NCI-H774 (cell line): ENCODE results near the gene LMX1A.
A peak's percentile ranks its signal among the peaks of the same experiment; 100 is the strongest.

Experiments used
- DNase-seq: peaks from one replicate; lab custom pipeline; 2025; lab: John Stamatoyannopoulos, UW

LMX1A gene

DNA sequence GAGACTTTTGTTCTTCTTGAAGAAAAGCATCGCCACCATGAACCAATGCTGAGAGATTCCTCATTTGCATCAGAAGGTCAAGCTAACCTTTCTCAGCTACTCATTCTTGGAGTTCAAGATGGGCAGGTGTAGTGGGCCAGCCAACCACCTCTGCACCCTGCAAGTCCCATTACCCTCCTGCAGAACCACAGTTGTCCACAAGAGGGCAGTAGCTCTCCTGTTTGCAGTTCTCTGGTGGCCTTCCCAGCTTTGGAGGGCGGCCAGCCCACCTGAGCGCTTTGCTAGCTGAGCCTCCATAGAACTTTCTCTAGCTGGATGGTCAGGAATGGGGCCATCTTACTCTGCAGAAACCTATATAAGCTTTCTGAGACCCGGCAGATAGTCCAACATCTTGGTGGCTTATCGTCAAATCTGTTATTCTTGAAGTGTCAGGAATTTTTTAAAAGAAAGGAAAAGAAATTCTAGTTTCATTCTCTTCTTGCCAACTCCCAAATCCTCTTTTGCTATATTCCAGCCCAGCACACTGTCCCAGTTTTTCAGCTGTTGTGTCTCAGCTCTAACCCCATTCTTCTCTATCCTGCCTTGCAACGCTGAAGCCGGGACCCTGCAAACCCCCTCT, 11.0 kb upstream of the LMX1A start:
- DNase-seq, result peak; percentile 63

- no peak for DNase-seq
These were observed 8.8 kb upstream of the LMX1A start for GRCh38 chr1:165365341-165365740.

DNA sequence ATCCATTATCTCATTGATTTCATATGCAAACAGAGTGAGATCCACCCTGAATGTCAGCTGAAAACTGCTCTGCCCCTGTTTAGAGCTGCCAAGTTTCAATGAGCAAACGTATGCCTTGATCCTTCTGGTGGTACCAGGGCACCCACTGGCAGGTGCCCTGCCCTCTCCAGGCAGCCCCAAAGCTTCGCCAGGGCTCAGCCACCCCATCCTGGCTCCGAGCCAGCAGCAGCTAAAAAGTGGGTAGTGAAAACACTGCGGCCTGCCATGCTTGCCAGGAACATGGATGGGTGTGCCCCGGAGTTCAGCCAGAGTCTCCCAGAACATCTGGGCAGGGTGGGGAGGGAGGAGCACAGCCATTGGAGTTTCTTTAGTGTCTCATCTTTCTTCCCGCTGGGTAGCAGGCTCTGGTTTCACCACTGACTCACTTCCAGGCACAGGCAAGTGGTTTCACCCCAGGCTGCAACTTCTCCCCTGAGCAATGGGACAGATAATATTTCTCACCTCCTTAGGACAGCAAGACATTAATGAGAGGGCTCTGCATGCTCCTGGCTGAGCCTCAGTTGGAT, 8.1 kb upstream of the LMX1A start:
- DNase-seq, result peak; percentile 3

GRCh38 chr1:165356876-165357275, 361 bp upstream of the LMX1A start:
- DNase-seq, result no peak

DNA sequence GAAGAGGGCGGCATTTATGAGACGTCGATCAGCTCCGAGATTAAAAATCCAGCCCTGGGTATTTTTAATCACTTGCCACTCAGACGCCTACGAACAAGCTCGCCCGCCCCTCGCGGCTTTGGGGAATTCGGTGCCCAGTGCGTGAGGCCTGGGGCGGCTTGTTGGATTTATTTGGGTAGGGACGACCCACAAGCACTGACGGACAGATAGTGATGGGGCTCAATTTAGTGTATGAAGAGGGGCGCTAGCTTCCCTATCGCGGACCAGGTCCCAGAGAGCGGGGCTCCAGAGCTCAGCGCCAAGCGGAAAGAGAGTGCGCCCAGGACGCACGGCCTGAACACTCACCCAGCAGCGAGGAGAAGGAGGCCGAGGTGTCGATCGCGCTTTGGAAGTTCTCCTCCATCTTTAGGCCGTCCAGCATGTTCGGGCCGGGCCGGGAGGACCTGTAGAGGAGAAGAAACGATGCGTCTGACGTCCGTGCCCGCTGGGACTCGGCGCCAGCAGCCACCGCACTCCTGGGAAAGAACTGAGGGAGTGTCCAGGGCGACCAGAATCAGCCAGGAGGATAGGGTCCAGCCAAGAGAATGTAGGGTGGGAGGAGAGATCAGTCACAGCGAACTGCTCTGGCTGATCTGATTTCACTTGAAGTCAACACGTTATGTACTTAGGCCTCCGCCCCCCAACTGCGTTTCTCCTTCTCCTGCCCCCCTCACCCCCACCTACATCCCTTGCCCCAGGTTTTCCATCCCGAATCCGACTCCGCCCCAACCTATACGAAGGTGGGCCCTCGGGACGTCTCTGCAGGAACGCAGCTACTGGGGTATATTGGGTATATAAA, 1.2 kb downstream of the LMX1A start:
- no peak for DNase-seq

DNA sequence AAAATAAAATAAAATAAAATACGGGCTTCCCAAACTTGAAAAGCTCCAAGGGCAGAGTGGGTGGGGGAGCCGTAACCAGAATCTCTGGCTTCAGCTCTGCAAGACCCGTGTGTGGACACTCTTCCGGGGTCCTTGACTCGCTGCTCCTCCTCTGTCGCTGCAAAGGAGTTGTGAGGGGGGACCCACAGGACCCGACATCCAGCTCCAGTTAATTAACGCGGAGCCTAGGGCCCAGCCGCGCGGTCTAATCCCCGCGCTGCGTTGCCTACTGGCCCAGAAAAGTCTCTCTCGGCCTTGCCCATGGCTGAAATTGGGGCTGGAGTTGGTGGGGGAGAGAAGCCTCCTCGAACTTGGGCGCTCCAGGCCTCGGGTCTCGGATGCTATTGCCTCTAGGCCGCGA, 1.8 kb downstream of the LMX1A start:
- DNase-seq, result no peak

- DNase-seq, result no peak
These were observed 2.5 kb downstream of the LMX1A start for GRCh38 chr1:165353731-165354671.

DNA sequence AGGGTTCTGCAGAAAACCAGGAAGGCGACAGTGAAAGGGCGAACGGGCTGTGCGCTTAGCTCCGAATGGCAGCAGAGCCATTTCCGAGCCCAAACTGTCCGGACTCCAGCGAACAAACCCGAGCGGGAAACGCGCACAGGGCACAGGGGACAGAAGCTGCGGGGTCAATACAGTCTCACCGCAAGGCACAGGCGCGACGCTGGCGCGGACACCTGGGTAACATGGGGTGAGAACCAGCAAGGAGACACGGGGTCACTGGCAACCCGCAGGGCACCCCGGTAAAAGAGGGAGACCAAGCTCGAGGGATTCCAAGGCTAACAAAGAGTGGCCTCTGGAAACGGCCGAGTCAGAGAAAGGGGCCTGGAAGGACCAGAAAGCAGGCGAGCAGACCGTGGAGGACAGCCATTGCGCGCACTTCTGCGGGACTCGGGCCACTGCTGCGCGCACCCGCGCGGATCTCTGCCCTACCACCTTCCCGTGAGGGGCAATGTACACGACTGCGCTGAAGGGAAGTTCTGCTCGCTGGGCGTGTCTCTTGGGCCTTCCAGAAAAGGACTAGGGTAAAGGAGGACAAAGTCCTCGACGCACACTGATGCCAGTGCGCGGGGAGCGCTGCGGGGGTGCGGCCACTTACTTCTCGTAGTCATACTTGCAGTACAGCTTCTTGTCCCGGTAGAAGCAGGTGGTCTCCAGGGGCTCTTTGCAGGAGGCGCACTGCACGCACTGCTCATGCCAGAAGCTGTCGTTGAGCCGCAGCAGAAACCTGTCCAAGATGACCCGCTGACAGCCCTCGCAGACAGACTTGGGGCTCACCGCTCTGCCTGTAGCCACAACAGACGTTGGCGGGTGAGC, 3.8 kb downstream of the LMX1A start:
- no peak for DNase-seq

DNA sequence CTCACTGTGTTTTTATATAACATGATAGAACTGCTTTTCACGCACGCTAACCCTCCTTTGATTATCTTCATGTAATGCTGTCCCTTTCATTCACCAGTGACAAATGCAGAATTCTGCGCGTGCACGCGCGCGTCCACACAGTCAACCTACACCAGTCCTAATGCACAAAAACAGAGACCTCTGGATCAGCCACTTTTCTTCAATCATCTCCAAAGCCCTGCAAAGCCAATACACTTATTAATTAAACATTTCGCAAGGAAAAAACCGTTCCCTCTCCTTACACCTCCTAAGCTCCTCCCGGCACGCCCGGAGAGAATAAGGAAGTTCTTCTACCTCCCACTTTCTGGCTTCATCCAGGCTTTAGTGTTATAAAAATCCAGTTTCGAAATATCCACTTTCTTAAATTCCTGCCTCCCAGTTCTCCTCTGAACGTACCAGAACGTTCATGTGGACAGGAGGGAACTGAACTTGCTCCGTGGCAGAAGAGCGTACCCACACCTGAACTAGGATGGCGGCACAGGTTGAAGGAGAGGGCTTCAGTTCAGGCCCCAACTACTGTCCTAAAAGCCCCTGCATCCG, 4.6 kb downstream of the LMX1A start:
- no peak for DNase-seq

GRCh38 chr1:165350840-165351239, 5.7 kb downstream of the LMX1A start:
- no peak for DNase-seq

GRCh38 chr1:165345502-165345901, 11.0 kb downstream of the LMX1A start:
- DNase-seq, result no peak

- no peak for DNase-seq
These were observed 11.8 kb downstream of the LMX1A start for GRCh38 chr1:165344736-165345135.

GRCh38 chr1:165344198-165344597, 12.3 kb downstream of the LMX1A start:
- DNase-seq, result no peak

DNA sequence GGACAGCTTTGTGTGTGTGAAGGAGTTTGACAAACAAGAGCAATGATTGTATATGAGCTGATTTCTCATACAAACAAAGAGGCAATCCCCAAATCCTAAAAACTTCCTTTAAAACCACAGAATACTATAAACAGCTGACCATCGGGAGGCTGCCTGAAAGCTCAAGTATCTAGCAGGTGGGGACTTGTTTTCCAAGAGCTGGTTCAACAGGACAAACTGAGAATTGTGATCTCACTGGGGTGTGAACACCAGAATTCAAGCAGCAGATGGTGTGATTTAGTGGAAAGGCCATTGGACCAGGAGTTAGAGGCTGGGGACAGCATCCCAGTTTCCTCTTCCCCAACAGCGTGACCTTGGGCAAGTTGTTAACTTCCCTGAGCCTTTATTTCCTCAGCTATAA, 13.9 kb downstream of the LMX1A start:
- DNase-seq, result no peak

- no peak for DNase-seq
These were observed 14.3 kb downstream of the LMX1A start for GRCh38 chr1:165342168-165342567.

- no peak for DNase-seq
These were observed 17.4 kb downstream of the LMX1A start for GRCh38 chr1:165339164-165339563.

GRCh38 chr1:165330483-165330882, 26.0 kb downstream of the LMX1A start:
- DNase-seq, result no peak

- DNase-seq, result no peak
These were observed 27.4 kb downstream of the LMX1A start for GRCh38 chr1:165329104-165329503.

- DNase-seq, result no peak
These were observed 28.4 kb downstream of the LMX1A start for GRCh38 chr1:165328136-165328535.

DNA sequence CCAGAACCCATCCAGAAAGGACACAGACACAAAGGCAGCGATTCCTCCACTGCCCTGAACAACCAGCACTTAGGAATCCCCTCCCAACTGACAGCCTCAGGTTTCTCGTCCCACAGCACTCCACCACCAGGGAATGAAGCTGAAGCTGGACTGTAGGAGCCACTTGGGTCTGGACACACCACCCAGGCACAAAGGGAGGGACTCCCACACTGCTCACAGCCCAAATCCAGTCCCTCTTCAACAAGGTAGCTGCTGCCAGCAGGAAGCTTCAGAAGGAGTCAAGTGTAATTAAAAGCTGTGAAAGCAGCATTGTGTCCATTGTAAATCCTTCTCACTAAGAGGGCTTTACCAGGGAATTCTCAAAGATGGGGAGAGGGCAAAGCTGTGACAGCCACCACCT, 29.0 kb downstream of the LMX1A start:
- no peak for DNase-seq
